B cell (primary cell): ENCODE results near the gene XNDC1N. TPM values are rescaled to one million over a fixed set of nuclear protein-coding genes. Genes with fewer than 3 reads are reported as not detected.
"Not testable (repeated sequence)": the region's sequence is repeated elsewhere in the genome, so short reads cannot be mapped to it uniquely, and the experiment has no call there.

ENCODE experiments used
- ATAC-seq: fragments of 200-7000 bp; cut with Tn5 transposase; one replicate; pipeline ENCODE4 v1.10.0; 2021; ENCODE audit warnings: low read depth, mild to moderate bottlenecking, moderate number of reproducible peaks, moderate library complexity
- CTCF ChIA-PET: fragments of 350-600 bp; sonication (Branson Sonifier 250); formaldehyde crosslinking; loops from one replicate; lab custom pipeline; 2021; ENCODE audit warnings: antibody characterized with exemption, inconsistent platforms; lab: Charles Lee
- POLR2A ChIA-PET: fragments of 350-600 bp; sonication (Branson Sonifier 250); formaldehyde crosslinking; loops from one replicate; lab custom pipeline; 2021; ENCODE audit warnings: antibody characterized with exemption; lab: Charles Lee
- DNase-seq: peaks from one replicate; pipeline ENCODE4 v3.0.0; 2013
- H2AFZ ChIP-seq: 2 replicates; pipeline ENCODE4 v1.6.1; 2012; ENCODE audit warnings: mild to moderate bottlenecking, low read depth, low read length; ENCODE audit not compliant: insufficient read depth, poor library complexity, severe bottlenecking
- H3K27ac ChIP-seq, 2 donors: 1 replicate in 1 of 2; 2 replicates in 1 of 2; pipeline ENCODE4 v1.5.1; 2012 to 2013; ENCODE audit warnings: low read length in 2 of 2, mild to moderate bottlenecking in 2 of 2, moderate library complexity in 1 of 2
- H3K27me3 ChIP-seq, 4 experiments: fragments of 200-600 bp in 1 of 4; sonication (generic) in 1 of 4; replicated peaks in 1 of 4; 1 replicate in 2 of 4; 2 replicates in 2 of 4; pipeline versions ENCODE4 v1.6.1 to v1.7.0; 2013 to 2016; ENCODE audit warnings: low read length in 3 of 4, mild to moderate bottlenecking in 2 of 4, mixed read lengths in 1 of 4, moderate library complexity in 1 of 4; ENCODE audit not compliant: insufficient read depth in 4 of 4, control insufficient read depth in 3 of 4; ENCODE audit errors: control extremely low read depth in 1 of 4
- H3K36me3 ChIP-seq, 2 experiments: replicated peaks in 1 of 2; 1 replicate in 1 of 2; 2 replicates in 1 of 2; pipeline versions ENCODE4 v1.6.1 to v1.7.1; 2013; ENCODE audit warnings: low read length in 1 of 2; ENCODE audit not compliant: insufficient read depth in 2 of 2, control insufficient read depth in 1 of 2; ENCODE audit errors: control extremely low read depth in 1 of 2, extremely low read depth in 1 of 2
- H3K4me1 ChIP-seq, 2 donors: fragments of 200-600 bp in 1 of 2; sonication (generic) in 1 of 2; 1 replicate in 1 of 2; 2 replicates in 1 of 2; pipeline versions ENCODE4 v1.5.1 to v1.6.1; 2013 to 2017; ENCODE audit warnings: low read length in 2 of 2; ENCODE audit not compliant: control insufficient read depth in 2 of 2, insufficient read depth in 2 of 2
- H3K4me2 ChIP-seq: replicated peaks from 2 replicates; pipeline ENCODE3; 2012; ENCODE audit warnings: mild to moderate bottlenecking, low read depth, low read length; ENCODE audit not compliant: poor library complexity, severe bottlenecking
- H3K4me3 ChIP-seq, 5 experiments: fragments of 200-600 bp in 1 of 5; sonication (generic) in 1 of 5; 1 replicate in 3 of 5; 2 replicates in 2 of 5; pipeline versions ENCODE4 v1.5.1 to v1.7.0; 2011 to 2016; ENCODE audit warnings: low read length in 4 of 5, mild to moderate bottlenecking in 4 of 5, low read depth in 2 of 5, control low read depth in 1 of 5, moderate library complexity in 1 of 5; ENCODE audit not compliant: insufficient read depth in 1 of 5; ENCODE audit errors: control extremely low read depth in 1 of 5, extremely low read depth in 1 of 5
- H3K79me2 ChIP-seq: fragments of 200-600 bp; sonication (generic); one replicate; pipeline ENCODE4 v1.6.0; 2016; ENCODE audit warnings: low read length; ENCODE audit not compliant: control insufficient read depth, insufficient read depth
- H3K9ac ChIP-seq: fragments of 200-600 bp; sonication (generic); 2 replicates; pipeline ENCODE4 v1.6.1; 2017; ENCODE audit warnings: mild to moderate bottlenecking, low read length, moderate library complexity
- H3K9me3 ChIP-seq, 3 donors: one replicate each; pipeline versions ENCODE4 v1.6.1 to v1.7.1; 2013; ENCODE audit warnings: low read length in 2 of 3; ENCODE audit not compliant: control insufficient read depth in 2 of 3, insufficient read depth in 1 of 3; ENCODE audit errors: control extremely low read depth in 1 of 3
- H4K20me1 ChIP-seq: 2 replicates; pipeline ENCODE4 v1.6.0; 2012; ENCODE audit warnings: mild to moderate bottlenecking, low read length; ENCODE audit not compliant: insufficient read depth, control insufficient read depth, poor library complexity, severe bottlenecking
- H3K27ac Mint-ChIP-seq: one replicate; pipeline ENCODE4 v1.8.0; 2021; ENCODE audit warnings: mixed read lengths
- H3K27me3 Mint-ChIP-seq: one replicate; pipeline ENCODE4 v1.8.0; 2021; ENCODE audit warnings: mixed read lengths
- H3K4me1 Mint-ChIP-seq: one replicate; pipeline ENCODE4 v1.8.0; 2021; ENCODE audit warnings: mixed read lengths
- H3K4me3 Mint-ChIP-seq: one replicate; pipeline ENCODE4 v1.8.0; 2021; ENCODE audit warnings: mixed read lengths
- H3K9me3 Mint-ChIP-seq: one replicate; pipeline ENCODE4 v1.8.0; 2022; ENCODE audit warnings: mixed read lengths; ENCODE audit not compliant: insufficient read depth
- EZH2 ChIP-seq: IDR thresholded peaks from 2 replicates; pipeline ENCODE4 v1.6.1; 2012; ENCODE audit warnings: borderline replicate concordance, low read depth, mild to moderate bottlenecking, moderate library complexity, low read length; ENCODE audit not compliant: insufficient read depth, poor library complexity, severe bottlenecking
- WGBS: methylation state at CpG from one replicate; pipeline ENCODE4 v1.1.5; 2013; ENCODE audit warnings: missing lambda C conversion rate; ENCODE audit not compliant: insufficient coverage; 5-methylcytosine and 5-hydroxymethylcytosine counted together
- intact Hi-C: fragments of 100-400 bp; cut with micrococcal nuclease; formaldehyde crosslinking; loops from one replicate; pipeline ENCODE4 v1.10.0; 2022
- polyA plus RNA-seq: library from polyadenylated mRNA; depleted of rRNA; stranded (reverse); fragments of >200 nt; gene quantifications from 2 replicates; pipeline ENCODE4 v1.2.3, GENCODE V29; 2012
- total RNA-seq, 2 donors: library from RNA; stranded (reverse); fragments of 120-200 nt in 1 of 2; gene quantifications; 1 replicate in 1 of 2; 2 replicates in 1 of 2; pipeline versions ENCODE4 v1.2.3 to v1.2.4, GENCODE V29; 2013 to 2022
- TF ChIP-seq, protein P1 (sequence below): fragments of 200-600 bp; IDR thresholded peaks from one replicate; pipeline ENCODE4 v1.8.0; 2022; ENCODE audit warnings: antibody characterized with exemption, mild to moderate bottlenecking

XNDC1N gene
- total and polyA plus RNA-seq, 2 donors (not counting 1 experiment from before 2014, with no cell fraction given) = 5.8 to 34.2 TPM

DNA sequence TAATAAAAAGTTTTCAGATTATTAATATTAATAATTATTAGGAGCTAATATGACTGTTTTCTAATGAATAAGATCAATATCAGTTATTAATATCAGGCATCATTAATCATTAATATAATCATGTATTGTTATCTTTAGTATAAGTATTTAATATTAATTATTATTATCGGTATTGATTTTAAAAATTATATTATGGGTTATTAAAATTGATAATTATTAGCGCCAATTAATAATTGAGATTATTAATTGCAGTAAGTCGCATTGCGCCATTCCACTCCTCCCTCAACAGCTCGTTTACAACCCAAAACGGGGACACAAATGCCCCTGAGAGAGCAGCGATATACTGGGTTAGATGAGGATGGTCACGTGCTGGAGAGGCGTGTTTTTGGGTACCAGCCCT is 20.2 kb downstream of the XNDC1N start:
- Histone ChIP-seq H3K27me3 (no peaks in the 10 kb centered on the region), H2AFZ (no peak overlapping the region), H3K79me2 (no peaks in the 10 kb centered on the region), H3K9ac (no peak overlapping the region), H3K4me1 (no peaks in the 10 kb centered on the region), H3K9me3 (no peaks in the 10 kb centered on the region), H3K27ac (no peak overlapping the region), H3K36me3 (peaks cover 1 to 10% of the 10 kb centered on the region in 2 experiments), H3K4me2 (no peak overlapping the region), H4K20me1 (no peaks in the 10 kb centered on the region), H3K4me3 (no peak overlapping the region)
- TF ChIP-seq, protein P1, sequence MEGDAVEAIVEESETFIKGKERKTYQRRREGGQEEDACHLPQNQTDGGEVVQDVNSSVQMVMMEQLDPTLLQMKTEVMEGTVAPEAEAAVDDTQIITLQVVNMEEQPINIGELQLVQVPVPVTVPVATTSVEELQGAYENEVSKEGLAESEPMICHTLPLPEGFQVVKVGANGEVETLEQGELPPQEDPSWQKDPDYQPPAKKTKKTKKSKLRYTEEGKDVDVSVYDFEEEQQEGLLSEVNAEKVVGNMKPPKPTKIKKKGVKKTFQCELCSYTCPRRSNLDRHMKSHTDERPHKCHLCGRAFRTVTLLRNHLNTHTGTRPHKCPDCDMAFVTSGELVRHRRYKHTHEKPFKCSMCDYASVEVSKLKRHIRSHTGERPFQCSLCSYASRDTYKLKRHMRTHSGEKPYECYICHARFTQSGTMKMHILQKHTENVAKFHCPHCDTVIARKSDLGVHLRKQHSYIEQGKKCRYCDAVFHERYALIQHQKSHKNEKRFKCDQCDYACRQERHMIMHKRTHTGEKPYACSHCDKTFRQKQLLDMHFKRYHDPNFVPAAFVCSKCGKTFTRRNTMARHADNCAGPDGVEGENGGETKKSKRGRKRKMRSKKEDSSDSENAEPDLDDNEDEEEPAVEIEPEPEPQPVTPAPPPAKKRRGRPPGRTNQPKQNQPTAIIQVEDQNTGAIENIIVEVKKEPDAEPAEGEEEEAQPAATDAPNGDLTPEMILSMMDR = no peak
- TF ChIP-seq EZH2 = no peak
- Mint-ChIP-seq H3K4me3 (no peak overlapping the region), H3K27ac (no peak overlapping the region), H3K4me1 (peaks cover 3% of the 10 kb centered on the region), H3K9me3 (no peaks in the 10 kb centered on the region), H3K27me3 (no peaks in the 10 kb centered on the region)
- WGBS = 100% methylated on average over 3 of the region's 9 CpGs
- intact Hi-C loops = no loop called here
- ATAC-seq = no peak
- POLR2A ChIA-PET = no interaction called here
- no peak for DNase-seq
- CTCF ChIA-PET = no interaction called here

DNA sequence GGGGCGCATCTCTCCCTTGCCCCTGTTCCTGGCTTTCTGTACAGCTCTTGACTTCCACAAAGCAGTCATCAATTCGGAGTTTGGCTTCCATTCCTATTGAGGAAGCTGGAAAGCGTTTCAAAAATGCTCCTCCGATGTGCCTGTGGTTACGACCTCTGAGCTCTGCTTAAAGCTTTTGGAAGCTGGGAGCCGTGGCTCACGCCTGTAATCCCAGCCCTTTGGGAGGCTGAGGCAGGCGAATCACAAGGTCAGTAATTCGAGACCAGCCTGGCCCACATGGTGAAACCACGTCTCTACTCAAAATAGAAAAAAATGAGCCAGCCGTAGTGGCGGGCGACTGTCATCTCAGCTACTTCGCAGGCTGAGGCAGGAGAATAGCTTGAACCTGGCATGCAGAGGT is 27.3 kb downstream of the XNDC1N start:
- H3K27me3 Mint-ChIP-seq, H3K27me3 ChIP-seq, H4K20me1 ChIP-seq, H3K9me3 ChIP-seq, POLR2A ChIA-PET, H3K4me1 Mint-ChIP-seq, H3K27ac Mint-ChIP-seq, DNase-seq, H3K9me3 Mint-ChIP-seq, H3K4me3 Mint-ChIP-seq, intact Hi-C loops, H3K4me2 ChIP-seq, H3K36me3 ChIP-seq, H3K4me1 ChIP-seq, H3K4me3 ChIP-seq, H2AFZ ChIP-seq, CTCF ChIA-PET, ATAC-seq, H3K9ac ChIP-seq, H3K27ac ChIP-seq, H3K79me2 ChIP-seq: not testable (repeated sequence)
- WGBS = 99% methylated on average over 14 of the region's 14 CpGs
